OCI-LY7 (cell line): ENCODE data around the gene DDRGK1. TPM values are rescaled to one million over a fixed set of nuclear protein-coding genes. Genes with fewer than 3 reads are reported as not detected.

Source experiments
- BruUV-seq: library from RNA; stranded (reverse); fragments of 400-500 nt; replicated peaks from 2 replicates; lab custom pipeline; 2021; lab: Mats Ljungman, UMichigan
- CTCF ChIA-PET: fragments of 300-600 bp; sonication (Branson Sonifier 250); formaldehyde crosslinking; loops from one replicate; lab custom pipeline; 2022; ENCODE audit warnings: antibody characterized with exemption; ENCODE audit not compliant: unreplicated experiment; lab: Charles Lee
- POLR2A ChIA-PET: fragments of 300-600 bp; sonication (Branson Sonifier 250); formaldehyde crosslinking; loops from one replicate; lab custom pipeline; 2022; ENCODE audit warnings: antibody characterized with exemption; lab: Charles Lee
- DNase-seq: peaks from one replicate; pipeline ENCODE4 v3.0.0-alpha.2; 2015; ENCODE audit warnings: low spot score
- H2AFZ ChIP-seq: fragments of 200-600 bp; sonication (generic), shearing (Covaris generic); 2 replicates; pipeline ENCODE4 v1.6.1; 2014; ENCODE audit warnings: mild to moderate bottlenecking, antibody characterized with exemption, low read length, moderate library complexity
- H3K27ac ChIP-seq: fragments of 200-600 bp; sonication (generic); 2 replicates; pipeline ENCODE4 v1.5.1; 2014; ENCODE audit warnings: mixed run types, low read depth, mild to moderate bottlenecking, moderate library complexity, low read length, inconsistent platforms; ENCODE audit not compliant: poor library complexity, severe bottlenecking
- H3K36me3 ChIP-seq: fragments of 200-600 bp; sonication (generic); 2 replicates; pipeline ENCODE4 v1.6.1; 2014; ENCODE audit warnings: mild to moderate bottlenecking, antibody characterized with exemption, low read length, moderate library complexity, mixed read lengths; ENCODE audit not compliant: insufficient read depth
- H3K4me1 ChIP-seq: fragments of 200-600 bp; sonication (generic); 2 replicates; pipeline ENCODE4 v1.5.1; 2014; ENCODE audit warnings: mild to moderate bottlenecking, low read length; ENCODE audit not compliant: insufficient read depth, poor library complexity, severe bottlenecking
- H3K4me2 ChIP-seq: fragments of 200-600 bp; sonication (generic); 2 replicates; pipeline ENCODE4 v1.6.1; 2014; ENCODE audit warnings: mild to moderate bottlenecking, low read length
- H3K4me3 ChIP-seq: fragments of 200-600 bp; sonication (generic); 2 replicates; pipeline ENCODE4 v1.5.1; 2014; ENCODE audit warnings: mild to moderate bottlenecking, low read depth, low read length; ENCODE audit not compliant: poor library complexity, severe bottlenecking
- H3K79me2 ChIP-seq: fragments of 200-600 bp; sonication (generic); 2 replicates; pipeline ENCODE4 v1.6.1; 2016; ENCODE audit warnings: low read depth, mild to moderate bottlenecking, low read length, moderate library complexity, mixed read lengths; ENCODE audit not compliant: insufficient read depth
- H3K9me2 ChIP-seq: fragments of 200-600 bp; sonication (generic); 2 replicates; pipeline ENCODE4 v1.6.1; 2016; ENCODE audit warnings: mild to moderate bottlenecking, low read length, mixed read lengths; ENCODE audit not compliant: insufficient read depth
- H3K9me3 ChIP-seq: fragments of 200-600 bp; sonication (generic); 2 replicates; pipeline ENCODE4 v1.6.1; 2014; ENCODE audit warnings: mild to moderate bottlenecking, mixed run types, low read length, mixed read lengths
- H4K20me1 ChIP-seq: fragments of 200-600 bp; sonication (generic); 2 replicates; pipeline ENCODE4 v1.6.1; 2014; ENCODE audit warnings: mild to moderate bottlenecking, antibody characterized with exemption, low read length, moderate library complexity, mixed read lengths; ENCODE audit not compliant: insufficient read depth
- CTCF ChIP-seq: fragments of 200-600 bp; sonication (generic); conservative IDR thresholded peaks from 2 replicates; pipeline ENCODE4 v1.5.1; 2014; ENCODE audit warnings: mild to moderate bottlenecking, antibody characterized with exemption, low read length, moderate library complexity, mixed read lengths
- EZH2phosphoT487 ChIP-seq: fragments of 200-600 bp; sonication (generic); IDR thresholded peaks from 2 replicates; pipeline ENCODE4 v1.6.1; 2018; ENCODE audit warnings: low read depth, borderline replicate concordance, mild to moderate bottlenecking, mixed run types, antibody characterized with exemption, low read length, moderate library complexity, mixed read lengths
- intact Hi-C: fragments of 100-400 bp; cut with micrococcal nuclease; formaldehyde crosslinking; loops from one replicate; pipeline ENCODE4 v1.10.0; 2022; ENCODE audit not compliant: unreplicated experiment
- total RNA-seq, 2 experiments: library from RNA; depleted of rRNA in 1 of 2; stranded (reverse); fragments of >200 nt in 1 of 2; shearing (Covaris generic) in 1 of 2; gene quantifications; 2 replicates each; pipeline ENCODE4 v1.2.3, GENCODE V29; 2014 to 2022

The DDRGK1 gene
- total RNA-seq, 2 experiments from 2014 or later = 37.7 to 55.0 TPM

DNA sequence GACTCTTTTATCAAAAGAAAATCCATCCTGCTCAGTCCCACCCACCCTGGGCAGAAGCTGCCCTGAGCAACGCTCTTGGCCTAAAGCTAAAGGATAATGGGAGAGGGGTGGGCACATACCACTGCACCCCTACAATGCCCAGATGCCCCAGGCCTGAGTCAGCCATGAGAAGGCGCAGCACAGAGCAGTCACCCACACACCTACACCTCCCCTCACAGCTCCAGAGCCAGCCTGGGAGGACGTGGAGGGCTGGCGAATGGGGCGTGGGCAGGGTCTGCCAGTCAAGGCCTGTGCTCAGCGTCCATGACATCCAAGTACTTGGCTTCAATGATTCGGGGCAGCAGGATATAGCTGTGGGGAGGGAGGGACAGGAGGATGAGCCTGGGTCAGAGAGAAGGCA lies 23.0 kb upstream of the DDRGK1 start:
- Histone ChIP-seq H3K9me2 (no peaks in the 10 kb centered on the region), H4K20me1 (no peaks in the 10 kb centered on the region), H3K27ac (no peak overlapping the region), H2AFZ (no peak overlapping the region), H3K4me2 (no peak overlapping the region), H3K36me3 (peaks cover 11% of the 10 kb centered on the region), H3K4me3 (no peak overlapping the region), H3K9me3 (no peaks in the 10 kb centered on the region), H3K79me2 (no peaks in the 10 kb centered on the region), H3K4me1 (peaks cover 12% of the 10 kb centered on the region)
- TF ChIP-seq CTCF = no peak
- TF ChIP-seq EZH2phosphoT487 = no peak
- ChIA-PET CTCF (no interaction called here), POLR2A (no interaction called here)
- BruUV-seq = TSS peak; percentile 52
- DNase-seq = no peak
- intact Hi-C loops = no loop called here

DNA sequence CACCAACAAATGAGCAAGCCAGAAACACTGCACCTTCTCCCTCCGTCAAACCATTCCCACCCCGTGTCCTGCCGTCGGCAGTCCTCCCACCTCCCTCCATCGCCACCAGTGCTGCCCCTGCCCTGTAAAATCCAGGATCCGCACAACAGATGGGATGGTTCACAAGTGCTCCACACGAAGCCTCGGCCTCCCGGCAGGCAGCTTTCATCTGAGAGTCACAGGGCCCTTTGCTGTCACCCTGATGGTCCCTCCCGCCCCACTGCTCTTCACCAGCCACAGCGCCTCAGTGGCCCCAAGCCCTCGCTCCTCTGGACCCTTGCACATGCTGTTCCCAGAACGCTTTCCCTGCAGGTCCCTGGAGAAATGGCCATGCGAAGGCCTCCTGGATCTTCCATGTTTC lies 22.4 kb upstream of the DDRGK1 start:
- no peak overlapping the region for H2AFZ ChIP-seq
- no peaks in the 10 kb centered on the region for H3K9me2 ChIP-seq
- no peak for DNase-seq
- ChIA-PET CTCF (no interaction called here), POLR2A (no interaction called here)
- TF ChIP-seq CTCF (no peak), EZH2phosphoT487 (no peak)
- no peaks in the 10 kb centered on the region for H3K79me2 ChIP-seq
- H4K20me1 ChIP-seq = no peaks in the 10 kb centered on the region
- peaks cover 11% of the 10 kb centered on the region for H3K36me3 ChIP-seq
- no peak overlapping the region for H3K27ac ChIP-seq
- H3K4me3 ChIP-seq = no peak overlapping the region
- BruUV-seq = no TSS peak
- intact Hi-C loops = no loop called here
- no peak overlapping the region for H3K4me2 ChIP-seq
- no peaks in the 10 kb centered on the region for H3K9me3 ChIP-seq
- H3K4me1 ChIP-seq = peaks cover 18% of the 10 kb centered on the region

DNA sequence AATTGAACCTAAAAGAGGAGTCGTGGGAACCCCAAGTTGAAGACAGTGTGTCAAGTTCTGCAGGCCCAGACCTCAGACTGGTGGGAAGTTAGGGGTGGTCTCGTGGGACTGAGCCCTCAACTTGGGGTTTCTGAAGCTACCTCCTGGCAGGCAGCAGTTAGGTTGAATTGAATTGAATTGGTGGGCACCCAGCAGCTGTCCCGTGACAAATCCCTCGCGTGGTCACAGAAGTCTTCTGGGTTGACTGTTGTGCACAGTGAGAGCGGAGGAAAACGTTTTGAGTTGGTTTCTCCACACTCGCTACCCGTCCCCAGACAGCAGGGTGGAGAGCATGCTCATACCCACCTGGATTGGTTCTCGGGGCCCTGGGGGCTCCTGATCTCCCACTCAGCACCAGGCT lies 21.6 kb upstream of the DDRGK1 start:
- no peak for DNase-seq
- Histone ChIP-seq H3K9me3 (no peaks in the 10 kb centered on the region), H3K79me2 (no peaks in the 10 kb centered on the region), H3K9me2 (no peaks in the 10 kb centered on the region), H2AFZ (no peak overlapping the region), H3K27ac (no peak overlapping the region), H4K20me1 (no peaks in the 10 kb centered on the region), H3K4me1 (peaks cover 18% of the 10 kb centered on the region), H3K4me2 (no peak overlapping the region), H3K4me3 (no peak overlapping the region), H3K36me3 (peaks cover 15% of the 10 kb centered on the region)
- intact Hi-C loops = no loop called here
- ChIA-PET POLR2A (no interaction called here), CTCF (no interaction called here)
- BruUV-seq = no TSS peak
- no peak for TF ChIP-seq CTCF
- TF ChIP-seq EZH2phosphoT487 = no peak
